LNCaP clone FGC (cell line): Measurements from ENCODE around the gene RIPOR2.
A peak's percentile ranks its signal among the peaks of the same experiment; 100 is the strongest.

Source experiments
- DNase-seq: peaks from one replicate; pipeline ENCODE4 v3.0.0-alpha.2; 2011; ENCODE audit warnings: low read depth
- H3K4me3 ChIP-seq: 2 replicates; pipeline ENCODE4 v1.5.1; 2011; ENCODE audit warnings: mild to moderate bottlenecking, low read depth, low read length, control low read depth
- TF ChIP-seq, protein P1 (sequence below): IDR thresholded peaks from 2 replicates; pipeline ENCODE4 v1.5.1; 2012; ENCODE audit warnings: mild to moderate bottlenecking; ENCODE audit not compliant: control insufficient read depth, insufficient read depth; ENCODE audit errors: extremely low read depth

Gene RIPOR2

DNA sequence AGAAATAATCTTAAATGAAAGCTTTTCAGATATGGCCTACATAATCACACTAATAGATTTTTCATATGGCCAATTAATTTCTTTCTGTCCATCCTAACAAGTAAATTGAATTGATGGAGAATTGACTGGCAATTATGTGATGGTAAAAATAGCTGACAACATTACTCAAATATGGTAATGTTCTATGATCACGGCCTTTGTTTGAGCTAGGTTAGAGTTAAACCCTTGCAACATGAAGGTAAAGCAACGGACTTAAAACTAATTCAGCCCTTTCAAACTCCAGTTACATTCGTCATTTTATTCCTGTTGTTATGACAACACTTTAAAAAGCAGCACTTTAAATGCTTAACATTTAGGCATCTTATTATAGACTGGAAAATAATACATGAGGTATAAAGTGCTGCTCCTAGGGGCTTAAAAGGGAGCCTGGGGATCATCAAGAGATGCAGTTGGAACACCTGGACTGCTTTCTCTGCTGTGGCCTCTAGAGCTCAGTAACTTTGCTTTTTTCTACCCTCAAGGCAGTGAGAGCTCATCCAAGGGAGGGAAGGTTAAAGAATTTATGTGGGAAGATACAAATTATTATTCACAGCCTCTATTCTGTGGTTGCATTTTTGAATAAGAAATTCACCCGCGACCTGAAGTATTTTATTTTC is 46.9 kb downstream of the RIPOR2 start:
- TF ChIP-seq, protein P1, sequence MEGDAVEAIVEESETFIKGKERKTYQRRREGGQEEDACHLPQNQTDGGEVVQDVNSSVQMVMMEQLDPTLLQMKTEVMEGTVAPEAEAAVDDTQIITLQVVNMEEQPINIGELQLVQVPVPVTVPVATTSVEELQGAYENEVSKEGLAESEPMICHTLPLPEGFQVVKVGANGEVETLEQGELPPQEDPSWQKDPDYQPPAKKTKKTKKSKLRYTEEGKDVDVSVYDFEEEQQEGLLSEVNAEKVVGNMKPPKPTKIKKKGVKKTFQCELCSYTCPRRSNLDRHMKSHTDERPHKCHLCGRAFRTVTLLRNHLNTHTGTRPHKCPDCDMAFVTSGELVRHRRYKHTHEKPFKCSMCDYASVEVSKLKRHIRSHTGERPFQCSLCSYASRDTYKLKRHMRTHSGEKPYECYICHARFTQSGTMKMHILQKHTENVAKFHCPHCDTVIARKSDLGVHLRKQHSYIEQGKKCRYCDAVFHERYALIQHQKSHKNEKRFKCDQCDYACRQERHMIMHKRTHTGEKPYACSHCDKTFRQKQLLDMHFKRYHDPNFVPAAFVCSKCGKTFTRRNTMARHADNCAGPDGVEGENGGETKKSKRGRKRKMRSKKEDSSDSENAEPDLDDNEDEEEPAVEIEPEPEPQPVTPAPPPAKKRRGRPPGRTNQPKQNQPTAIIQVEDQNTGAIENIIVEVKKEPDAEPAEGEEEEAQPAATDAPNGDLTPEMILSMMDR = no peak
- DNase-seq = no peak
- H3K4me3 ChIP-seq = no peak overlapping the region

DNA sequence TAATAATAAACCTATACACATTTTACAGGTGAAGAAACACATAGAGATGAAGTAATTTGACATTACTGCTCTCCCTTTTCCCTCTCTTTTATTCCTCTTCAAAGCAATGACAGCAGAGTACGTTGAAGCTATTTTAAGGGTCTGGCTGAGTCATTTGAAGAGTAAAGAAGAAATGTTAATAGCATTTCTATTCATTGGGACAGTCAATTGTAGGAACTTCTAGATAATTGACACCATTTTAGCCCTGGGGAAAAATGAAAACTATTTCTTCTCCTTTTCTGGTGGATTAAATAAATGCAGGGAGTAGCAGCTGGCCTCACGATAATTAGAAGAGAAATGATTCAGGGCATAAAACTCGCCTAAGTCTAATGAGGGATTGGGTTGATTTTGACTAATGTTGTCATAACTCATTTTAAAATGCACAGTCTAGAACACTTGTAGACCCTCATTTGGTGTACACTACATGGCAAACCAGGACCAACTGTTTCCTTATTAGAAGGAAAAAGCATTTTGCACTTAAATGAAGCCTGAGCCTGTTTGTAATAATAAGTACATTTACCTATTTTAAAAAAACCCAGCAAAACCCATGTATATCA is 48.1 kb downstream of the RIPOR2 start:
- no peak for DNase-seq
- no peak overlapping the region for H3K4me3 ChIP-seq
- TF ChIP-seq, protein P1 = no peak

DNA sequence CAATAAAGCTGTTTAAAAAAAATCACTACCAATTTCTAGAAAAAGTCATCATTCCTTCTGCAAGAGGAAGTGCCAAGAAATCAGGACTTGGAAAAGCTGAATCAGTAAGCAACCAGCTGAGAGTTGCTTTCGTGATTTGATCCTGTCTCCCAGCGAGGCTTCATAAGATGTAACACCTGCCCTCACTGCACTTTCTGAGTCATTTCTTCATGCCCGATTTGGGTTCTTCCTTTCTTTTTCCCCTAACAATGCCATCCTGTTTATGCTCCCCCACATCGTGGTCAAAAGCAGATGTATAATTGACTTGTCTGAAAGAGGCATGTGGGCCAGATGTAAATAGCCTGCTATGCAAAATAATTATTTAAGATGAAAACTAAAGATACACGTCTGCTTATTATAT is 52.1 kb downstream of the RIPOR2 start:
- TF ChIP-seq, protein P1 = no peak
- H3K4me3 ChIP-seq = no peak overlapping the region
- DNase-seq = no peak

DNA sequence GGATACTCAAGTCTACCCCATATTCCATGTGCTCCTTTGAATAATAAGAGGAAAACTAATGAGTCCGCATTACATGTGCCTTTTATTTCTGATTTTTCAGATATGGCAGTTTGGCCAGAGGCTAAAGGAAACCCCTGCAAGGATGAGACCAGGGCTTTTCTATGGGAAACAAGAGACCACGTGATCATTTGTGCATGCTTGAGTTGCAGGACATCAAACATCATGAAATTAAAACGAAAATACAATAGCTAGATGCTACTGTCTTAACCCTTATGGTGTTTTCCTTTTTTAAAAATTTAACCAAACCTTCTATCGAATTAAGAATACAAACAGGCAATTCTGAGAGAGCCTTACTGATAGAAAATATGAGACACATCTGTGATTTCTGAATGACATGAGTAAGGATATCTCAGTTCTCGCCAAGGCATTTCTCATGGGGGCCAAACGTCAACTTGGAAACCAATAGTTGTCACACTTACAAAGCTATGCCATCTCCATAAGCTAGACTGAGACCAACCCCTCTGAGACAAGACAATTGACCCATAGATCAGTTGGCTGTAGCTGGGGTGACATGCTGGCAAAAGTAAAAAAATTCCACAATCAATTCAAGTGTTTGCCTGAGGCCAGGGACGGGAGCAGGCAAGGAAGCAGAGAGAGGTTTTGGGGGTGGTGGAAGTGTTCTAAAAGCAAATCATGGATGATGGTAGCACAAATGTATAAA is 52.8 kb downstream of the RIPOR2 start:
- TF ChIP-seq, protein P1 = no peak
- H3K4me3 ChIP-seq = no peak overlapping the region
- DNase-seq = no peak

DNA sequence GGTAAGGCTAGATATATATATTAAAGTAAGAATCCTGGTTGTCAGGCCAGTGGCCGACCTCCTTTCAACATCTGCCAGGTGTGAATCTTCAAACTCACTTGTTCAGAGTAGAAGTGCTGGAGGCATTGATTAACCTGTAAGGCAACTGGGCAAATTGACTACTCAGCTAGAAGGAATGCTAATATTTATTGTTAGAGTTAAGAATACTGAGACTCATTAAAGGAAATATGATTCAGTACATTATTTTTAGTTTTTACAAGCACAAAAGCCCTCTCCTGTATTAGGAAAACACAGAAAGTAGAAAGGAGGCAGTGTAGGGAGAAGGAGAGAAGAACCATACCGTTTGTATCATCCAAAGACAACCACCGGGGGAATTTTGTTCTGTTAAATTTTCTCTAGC is 53.5 kb downstream of the RIPOR2 start:
- peak; percentile 17 for DNase-seq

DNA sequence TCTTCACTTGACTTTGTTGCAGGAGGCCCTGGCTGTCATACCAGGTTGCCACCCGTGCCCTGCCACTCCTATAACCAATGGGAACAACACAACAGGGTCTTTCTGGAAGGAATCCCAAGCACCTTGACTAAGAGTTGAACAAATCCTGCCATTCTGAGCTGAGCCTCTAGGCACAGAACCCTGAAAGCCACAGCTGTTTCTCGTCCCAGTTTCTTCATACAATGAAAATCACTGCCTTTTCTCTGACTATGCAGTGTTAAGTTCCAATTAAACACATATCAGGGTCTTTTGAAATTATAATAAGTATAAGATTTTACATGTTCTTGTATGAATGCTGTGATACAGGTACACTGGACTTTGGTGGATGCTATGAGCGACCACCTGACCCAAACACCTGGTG is 54.4 kb downstream of the RIPOR2 start:
- no peak for DNase-seq
- TF ChIP-seq, protein P1 = no peak
- H3K4me3 ChIP-seq = no peak overlapping the region

More for the DNA sequence above, 53.5 kb downstream of the RIPOR2 start:
- H3K4me3 ChIP-seq = no peak overlapping the region
- TF ChIP-seq, protein P1 = no peak
